GM10248 (cell line): ENCODE data around the gene LYPLAL1.

ENCODE experiments used
- CTCF ChIA-PET: fragments of 300-600 bp; sonication (Branson Sonifier 250); formaldehyde crosslinking; extraction: SDS; loops from one replicate; lab custom pipeline; 2021; ENCODE audit warnings: antibody characterized with exemption; lab: Yijun Ruan, JAX
- POLR2A ChIA-PET: fragments of 350-650 bp; sonication (Branson Sonifier 250); formaldehyde crosslinking; extraction: SDS; loops from one replicate; lab custom pipeline; 2020; ENCODE audit warnings: antibody characterized with exemption; lab: Yijun Ruan, JAX
- DNase-seq: peaks from one replicate; pipeline ENCODE4 v3.0.0; 2012; ENCODE audit errors: extremely low spot score
- CTCF ChIP-seq: IDR thresholded peaks from 2 replicates; pipeline ENCODE4 v1.5.1; 2012; ENCODE audit warnings: mild to moderate bottlenecking, low read depth; ENCODE audit errors: extremely low read depth, missing control alignments, control extremely low read depth

Gene LYPLAL1

GRCh38 chr1:219155135-219155534 lies 18.5 kb upstream of the LYPLAL1 start:
- TF ChIP-seq CTCF = no peak
- ChIA-PET POLR2A (no interaction called here), CTCF (no interaction called here)
- DNase-seq = no peak

DNA sequence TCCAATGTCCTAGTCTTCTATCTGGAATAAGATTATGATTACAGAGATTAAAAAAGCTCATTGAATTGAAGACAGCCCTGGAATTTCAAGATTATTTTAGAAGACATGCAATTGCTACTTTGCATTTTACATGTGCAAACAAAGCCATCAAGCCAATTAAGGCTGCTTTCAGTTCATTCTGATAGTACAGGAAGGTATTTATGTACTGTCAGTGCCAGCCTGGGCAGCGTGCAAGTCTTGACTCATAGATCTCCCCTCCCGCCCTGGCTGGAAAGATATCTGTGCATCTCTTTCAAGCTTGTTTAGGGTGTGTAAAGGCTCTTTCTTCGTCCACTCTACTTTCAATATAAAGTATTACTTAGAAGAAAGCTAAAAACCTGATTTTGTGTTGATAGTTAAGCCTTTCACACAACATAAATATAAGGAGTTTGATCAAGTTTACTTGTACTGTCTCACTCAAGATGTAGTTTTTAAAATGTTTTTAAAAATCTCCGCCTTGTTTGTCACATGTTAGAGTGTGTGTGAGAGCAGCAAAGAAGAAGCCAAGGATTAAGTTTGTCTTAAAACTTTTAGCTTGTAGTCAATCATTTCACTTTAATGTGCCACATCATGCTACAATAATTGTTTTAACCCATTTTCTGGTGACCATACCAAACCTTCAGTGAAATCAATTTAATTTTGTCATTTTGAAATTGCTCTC lies 13.6 kb upstream of the LYPLAL1 start:
- ChIA-PET POLR2A (no interaction called here), CTCF (interaction anchor here (1.2 to 2.0 kb wide), 5 partner anchors 14 to 137 kb away, joined by 3 to 5 read pairs (median 4); no protein-coding TSS in a partner anchor)
- DNase-seq = no peak
- no peak for TF ChIP-seq CTCF

DNA sequence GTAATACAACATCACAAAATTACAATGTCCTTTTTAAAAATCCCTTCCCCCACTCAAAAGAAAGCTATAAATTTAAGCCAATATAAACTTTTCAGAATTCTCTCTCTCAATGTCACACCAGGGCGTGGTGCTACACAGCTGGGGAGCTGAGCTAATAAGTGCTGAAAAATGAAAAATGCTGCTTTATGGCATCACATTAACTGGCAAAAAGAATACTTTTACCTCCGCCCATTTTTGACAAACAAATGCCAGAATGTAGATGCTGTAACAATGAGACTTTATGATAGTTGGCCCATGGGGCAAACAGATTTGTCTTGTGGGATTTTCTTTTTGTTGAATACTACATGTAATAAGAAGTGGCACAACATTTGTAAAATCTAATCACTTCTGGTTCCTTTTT lies 12.7 kb upstream of the LYPLAL1 start:
- CTCF ChIA-PET = interaction anchor here (1.2 to 2.0 kb wide), 6 partner anchors 8 to 138 kb away, joined by 3 to 5 read pairs (median 4); no protein-coding TSS in a partner anchor

GRCh38 chr1:219161371-219161770 lies 12.3 kb upstream of the LYPLAL1 start:
- TF ChIP-seq CTCF = no peak
- ChIA-PET CTCF (interaction anchor here (1.2 to 1.7 kb wide), 4 partner anchors 9 to 27 kb away, joined by 3 to 4 read pairs (median 4); no protein-coding TSS in a partner anchor), POLR2A (no interaction called here)
- no peak for DNase-seq

More for the DNA sequence above, 12.7 kb upstream of the LYPLAL1 start:
- DNase-seq = no peak
- TF ChIP-seq CTCF = no peak
- POLR2A ChIA-PET = no interaction called here

- POLR2A ChIA-PET = no interaction called here
- no peak for DNase-seq
- CTCF ChIA-PET = interaction anchor here (0.9 kb wide), 1 partner anchor 36 kb away, joined by 3 read pairs; no protein-coding TSS in a partner anchor
- TF ChIP-seq CTCF = no peak
Observed at GRCh38 chr1:219163401-219163954, 10.2 kb upstream of the LYPLAL1 start.

DNA sequence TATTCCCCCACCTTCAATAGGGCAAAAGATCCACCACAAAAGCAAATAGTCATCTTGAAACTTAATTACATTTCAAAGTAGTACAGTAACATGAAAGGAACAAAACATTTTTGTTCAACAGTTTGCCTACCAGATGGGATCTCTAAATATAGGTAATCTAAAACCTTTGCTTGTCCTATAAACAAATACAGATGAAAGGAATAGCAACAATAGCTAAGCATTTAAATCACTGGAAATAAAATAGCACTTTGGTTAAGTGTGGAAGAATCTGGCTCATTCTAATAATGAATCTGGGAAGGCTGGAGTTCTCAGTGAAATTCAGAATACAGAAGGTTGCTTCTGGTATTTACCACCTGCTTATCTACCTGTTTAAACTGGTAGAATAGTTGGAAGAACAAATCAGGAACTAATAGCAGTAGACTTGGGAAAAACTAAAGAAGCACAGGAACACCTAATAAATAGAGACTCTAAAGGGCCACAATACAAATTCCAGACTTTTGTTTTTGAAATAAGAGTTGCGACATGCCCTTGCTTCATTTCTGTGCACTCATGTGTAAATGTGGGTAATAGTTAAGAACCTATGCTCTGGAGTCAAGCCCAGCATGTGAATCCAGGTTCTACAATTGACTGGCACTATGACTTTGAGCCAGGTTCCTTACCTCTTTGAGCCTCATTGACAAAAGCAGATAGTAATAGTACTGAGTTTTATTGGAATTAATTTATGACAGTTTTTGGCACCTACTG lies 2.3 kb upstream of the LYPLAL1 start:
- CTCF ChIA-PET = no interaction called here

More for the DNA sequence above, 2.3 kb upstream of the LYPLAL1 start:
- no peak for DNase-seq
- TF ChIP-seq CTCF = no peak
- POLR2A ChIA-PET = no interaction called here
